HL-60 (cell line): ENCODE results near the gene P3H2.

Experiments used
- POLR2AphosphoS5 ChIP-seq: IDR thresholded peaks from 2 replicates; pipeline ENCODE4 v1.6.1; 2012; ENCODE audit warnings: low read depth
- TF ChIP-seq, protein P1 (sequence below): IDR thresholded peaks from one replicate; pipeline ENCODE4 v1.5.1; 2011; ENCODE audit warnings: low read length, control low read depth, inconsistent platforms; ENCODE audit not compliant: insufficient read depth
- TF ChIP-seq, protein P2 (sequence below): IDR thresholded peaks from 2 replicates; pipeline ENCODE4 v1.6.1; 2012; ENCODE audit warnings: low read depth; ENCODE audit not compliant: insufficient replicate concordance

DNA sequence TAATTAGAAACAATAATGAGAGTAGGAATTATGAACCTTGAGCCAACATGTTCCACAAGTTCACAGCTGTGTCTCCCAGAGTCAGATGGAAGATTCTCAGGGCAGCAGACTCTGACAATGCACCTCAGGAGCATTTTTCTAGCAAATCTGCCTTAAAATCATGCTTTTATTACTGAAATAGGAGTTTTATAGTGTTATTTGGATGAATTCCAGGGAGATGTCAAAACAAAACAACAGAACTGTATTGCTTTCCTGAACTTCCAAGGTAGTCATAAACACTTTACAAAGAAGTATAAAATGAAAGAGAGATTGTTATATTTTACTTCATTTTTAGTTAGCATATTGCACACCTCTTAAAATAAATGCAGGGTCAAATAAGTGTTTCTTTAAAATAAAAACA, 77.0 kb downstream of the P3H2 start:
- TF ChIP-seq, protein P1, sequence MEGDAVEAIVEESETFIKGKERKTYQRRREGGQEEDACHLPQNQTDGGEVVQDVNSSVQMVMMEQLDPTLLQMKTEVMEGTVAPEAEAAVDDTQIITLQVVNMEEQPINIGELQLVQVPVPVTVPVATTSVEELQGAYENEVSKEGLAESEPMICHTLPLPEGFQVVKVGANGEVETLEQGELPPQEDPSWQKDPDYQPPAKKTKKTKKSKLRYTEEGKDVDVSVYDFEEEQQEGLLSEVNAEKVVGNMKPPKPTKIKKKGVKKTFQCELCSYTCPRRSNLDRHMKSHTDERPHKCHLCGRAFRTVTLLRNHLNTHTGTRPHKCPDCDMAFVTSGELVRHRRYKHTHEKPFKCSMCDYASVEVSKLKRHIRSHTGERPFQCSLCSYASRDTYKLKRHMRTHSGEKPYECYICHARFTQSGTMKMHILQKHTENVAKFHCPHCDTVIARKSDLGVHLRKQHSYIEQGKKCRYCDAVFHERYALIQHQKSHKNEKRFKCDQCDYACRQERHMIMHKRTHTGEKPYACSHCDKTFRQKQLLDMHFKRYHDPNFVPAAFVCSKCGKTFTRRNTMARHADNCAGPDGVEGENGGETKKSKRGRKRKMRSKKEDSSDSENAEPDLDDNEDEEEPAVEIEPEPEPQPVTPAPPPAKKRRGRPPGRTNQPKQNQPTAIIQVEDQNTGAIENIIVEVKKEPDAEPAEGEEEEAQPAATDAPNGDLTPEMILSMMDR, result no peak
- TF ChIP-seq POLR2AphosphoS5, result no peak
- TF ChIP-seq, protein P2, sequence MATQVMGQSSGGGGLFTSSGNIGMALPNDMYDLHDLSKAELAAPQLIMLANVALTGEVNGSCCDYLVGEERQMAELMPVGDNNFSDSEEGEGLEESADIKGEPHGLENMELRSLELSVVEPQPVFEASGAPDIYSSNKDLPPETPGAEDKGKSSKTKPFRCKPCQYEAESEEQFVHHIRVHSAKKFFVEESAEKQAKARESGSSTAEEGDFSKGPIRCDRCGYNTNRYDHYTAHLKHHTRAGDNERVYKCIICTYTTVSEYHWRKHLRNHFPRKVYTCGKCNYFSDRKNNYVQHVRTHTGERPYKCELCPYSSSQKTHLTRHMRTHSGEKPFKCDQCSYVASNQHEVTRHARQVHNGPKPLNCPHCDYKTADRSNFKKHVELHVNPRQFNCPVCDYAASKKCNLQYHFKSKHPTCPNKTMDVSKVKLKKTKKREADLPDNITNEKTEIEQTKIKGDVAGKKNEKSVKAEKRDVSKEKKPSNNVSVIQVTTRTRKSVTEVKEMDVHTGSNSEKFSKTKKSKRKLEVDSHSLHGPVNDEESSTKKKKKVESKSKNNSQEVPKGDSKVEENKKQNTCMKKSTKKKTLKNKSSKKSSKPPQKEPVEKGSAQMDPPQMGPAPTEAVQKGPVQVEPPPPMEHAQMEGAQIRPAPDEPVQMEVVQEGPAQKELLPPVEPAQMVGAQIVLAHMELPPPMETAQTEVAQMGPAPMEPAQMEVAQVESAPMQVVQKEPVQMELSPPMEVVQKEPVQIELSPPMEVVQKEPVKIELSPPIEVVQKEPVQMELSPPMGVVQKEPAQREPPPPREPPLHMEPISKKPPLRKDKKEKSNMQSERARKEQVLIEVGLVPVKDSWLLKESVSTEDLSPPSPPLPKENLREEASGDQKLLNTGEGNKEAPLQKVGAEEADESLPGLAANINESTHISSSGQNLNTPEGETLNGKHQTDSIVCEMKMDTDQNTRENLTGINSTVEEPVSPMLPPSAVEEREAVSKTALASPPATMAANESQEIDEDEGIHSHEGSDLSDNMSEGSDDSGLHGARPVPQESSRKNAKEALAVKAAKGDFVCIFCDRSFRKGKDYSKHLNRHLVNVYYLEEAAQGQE, result no peak
